HFF-Myc (cell line): Measurements from ENCODE around the gene PPP1CA.

Source experiments
- DNase-seq: peaks from one replicate; pipeline ENCODE4 v3.0.0-alpha.2; 2011; ENCODE audit warnings: low read depth; ENCODE audit errors: extremely low read depth
- H3K4me3 ChIP-seq: replicated peaks from 2 replicates; pipeline ENCODE4 v1.5.1; 2011; ENCODE audit warnings: low read depth, mild to moderate bottlenecking, control low read depth, low read length
- CTCF ChIP-seq: IDR thresholded peaks from 2 replicates; pipeline ENCODE4 v1.5.1; 2012; ENCODE audit warnings: mild to moderate bottlenecking, low read depth, low read length, control low read depth; ENCODE audit errors: missing control alignments

Gene PPP1CA

DNA sequence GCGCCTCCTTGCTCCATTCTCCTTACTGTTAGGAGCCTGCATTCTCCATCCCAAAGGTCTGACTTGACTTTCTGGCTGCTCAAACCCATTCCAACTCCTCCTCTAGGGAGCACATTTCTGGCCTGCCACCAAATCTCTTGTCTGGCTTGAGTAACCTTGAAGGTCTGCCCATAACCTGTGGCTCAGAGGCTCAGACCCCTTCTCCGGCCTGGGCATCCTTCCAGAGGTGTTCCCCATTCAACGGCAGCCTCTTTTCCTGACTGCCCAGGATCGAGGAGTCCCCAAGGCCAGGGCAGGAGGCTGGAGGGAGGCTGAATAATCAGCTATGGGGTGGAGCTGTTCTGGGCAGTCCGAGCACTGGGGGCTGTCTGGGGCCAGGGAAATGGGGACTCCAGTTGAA, 7.7 kb downstream of the PPP1CA start:
- no peak for DNase-seq
- no peak overlapping the region for H3K4me3 ChIP-seq
- TF ChIP-seq CTCF = no peak

GRCh38 chr11:67393437-67393836, 8.2 kb downstream of the PPP1CA start:
- no peak overlapping the region for H3K4me3 ChIP-seq
- no peak for DNase-seq
- no peak for TF ChIP-seq CTCF

GRCh38 chr11:67392183-67392715, 9.4 kb downstream of the PPP1CA start:
- no peak for TF ChIP-seq CTCF
- DNase-seq = no peak
- peak overlapping the region; percentile 88 for H3K4me3 ChIP-seq

DNA sequence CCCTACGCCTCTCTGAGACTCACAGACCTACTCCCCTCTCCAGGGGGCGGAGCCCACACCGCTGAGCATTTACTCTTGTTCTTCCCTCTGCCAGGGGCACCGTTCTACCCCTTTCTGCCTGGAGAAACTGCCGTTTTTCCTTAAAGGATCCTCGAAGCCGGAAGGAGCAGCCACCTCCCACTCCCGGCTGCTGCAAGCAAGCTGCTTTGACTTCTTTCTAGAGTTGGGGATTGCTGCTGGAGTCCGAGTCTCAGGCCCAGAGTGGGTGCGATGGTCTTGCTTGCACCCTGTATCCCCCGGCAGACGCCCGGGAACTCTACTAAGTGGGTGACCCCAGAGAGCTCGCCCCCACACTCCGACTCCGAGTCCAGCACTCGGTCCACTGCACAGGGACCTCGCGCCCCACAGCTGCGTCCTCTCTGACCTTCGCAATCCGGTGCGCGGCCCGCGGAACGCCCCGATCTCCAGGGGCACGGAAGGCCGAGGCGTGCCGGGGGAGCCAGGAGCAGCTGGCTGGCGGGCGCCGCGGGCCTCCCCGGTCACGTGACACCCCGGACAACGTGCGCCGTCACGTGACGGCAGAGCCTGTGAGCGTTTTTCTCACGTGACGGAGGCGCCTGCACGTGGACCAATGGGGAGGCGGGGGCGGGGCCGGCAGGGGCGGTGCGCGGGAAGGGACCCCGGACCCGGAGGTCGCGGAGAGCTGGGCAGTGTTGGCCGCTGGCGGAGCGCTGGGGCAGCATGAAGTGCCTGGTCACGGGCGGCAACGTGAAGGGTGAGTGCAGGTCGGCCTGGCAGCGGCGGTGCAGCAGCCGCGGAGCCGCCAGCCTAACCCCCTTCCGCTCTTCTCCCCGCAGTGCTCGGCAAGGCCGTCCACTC, 10.1 kb downstream of the PPP1CA start, which contains the start of gene RAD9A:
Gene RAD9A (plus strand): TSS at position 683 of the 879 bp plus-strand sequence. CDS start 59 bp downstream, at position 742.
- no peak for TF ChIP-seq CTCF
- DNase-seq = peak; percentile 65
- H3K4me3 ChIP-seq = peak within 1 kb of the TSS; percentile 88

- no peak for DNase-seq
- peak overlapping the region; percentile 88 for H3K4me3 ChIP-seq
- TF ChIP-seq CTCF = no peak
These were observed 10.7 kb downstream of the PPP1CA start for GRCh38 chr11:67390947-67391303.

DNA sequence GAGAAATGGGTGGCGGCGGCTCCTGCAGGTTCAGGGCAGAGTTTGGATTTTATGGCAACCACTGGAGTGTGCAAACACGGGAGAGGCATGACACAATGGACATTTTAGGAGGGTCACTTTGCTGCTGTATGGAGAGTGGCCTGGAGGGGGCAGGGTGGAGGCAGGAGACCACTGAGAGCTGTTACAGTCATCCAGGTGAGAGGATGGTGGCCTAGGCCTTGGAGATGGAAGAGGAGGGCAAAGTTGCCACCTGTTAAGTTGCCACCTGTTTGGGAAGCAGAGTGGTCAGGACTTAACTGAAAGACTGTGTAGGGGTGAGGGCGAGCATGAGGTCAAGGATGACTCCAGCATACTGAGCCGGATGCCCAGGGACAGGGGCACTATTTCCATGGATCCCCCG, 12.2 kb downstream of the PPP1CA start:
- no peak overlapping the region for H3K4me3 ChIP-seq
- no peak for DNase-seq
- peak; percentile 68 for TF ChIP-seq CTCF
